GM19099 (cell line): ENCODE measurements around the gene PCDHB6.
"Not testable (repeated sequence)": the region's sequence is repeated elsewhere in the genome, so short reads cannot be mapped to it uniquely, and the experiment has no call there.

Source experiments
- POLR2A ChIP-seq: IDR thresholded peaks from 3 replicates; pipeline ENCODE4 v1.6.1; 2011; ENCODE audit warnings: low read depth; ENCODE audit not compliant: insufficient read length; ENCODE audit errors: extremely low read depth

The PCDHB6 gene

DNA sequence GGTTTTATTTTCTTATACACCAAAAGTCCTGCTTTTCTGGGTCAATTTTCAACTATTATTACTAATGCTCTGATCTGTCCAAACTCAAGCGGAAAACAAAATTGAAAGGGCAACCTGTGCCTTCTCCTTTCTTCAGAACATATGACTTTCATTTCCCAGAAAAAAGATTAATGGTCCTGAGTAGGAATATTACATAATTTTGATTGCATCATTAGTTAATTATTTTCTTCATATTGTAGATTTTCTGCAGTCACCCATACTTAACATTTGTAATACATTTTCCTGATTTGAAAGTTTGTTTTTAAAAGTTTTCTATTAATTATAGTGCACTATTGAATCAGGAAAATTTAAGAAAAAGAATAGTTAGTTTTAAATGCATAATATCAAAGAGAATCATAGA is 26.1 kb downstream of the PCDHB6 start:
- no peak for TF ChIP-seq POLR2A

DNA sequence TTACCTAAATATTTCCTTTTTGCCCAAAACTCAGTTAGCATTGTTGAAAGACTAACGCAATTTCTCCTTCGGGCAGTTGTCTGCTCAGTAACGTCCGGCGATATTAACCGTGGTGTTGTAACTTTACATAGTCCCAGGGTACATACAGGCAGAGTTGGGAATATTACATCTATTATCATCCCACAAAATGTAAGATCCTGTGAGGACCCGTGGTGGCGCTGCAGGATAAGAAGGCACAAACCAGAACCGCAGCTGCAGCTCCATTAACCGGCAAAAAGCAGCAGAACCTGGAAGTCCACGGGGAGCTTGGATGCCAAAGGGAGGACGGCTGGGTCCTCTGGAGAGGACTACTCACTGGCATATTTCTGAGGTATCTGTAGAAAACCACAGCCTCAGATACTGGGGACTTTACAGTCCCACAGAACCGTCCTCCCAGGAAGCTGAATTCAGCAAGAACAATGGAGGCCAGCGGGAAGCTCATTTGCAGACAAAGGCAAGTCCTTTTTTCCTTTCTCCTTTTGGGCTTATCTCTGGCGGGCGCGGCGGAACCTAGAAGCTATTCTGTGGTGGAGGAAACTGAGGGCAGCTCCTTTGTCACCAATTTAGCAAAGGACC is 27.8 kb downstream of the PCDHB6 start, which contains the start of gene PCDHB8:
TSS of gene PCDHB8 (plus strand) at position 214 of the 615 bp plus-strand sequence. CDS start at position 459, 245 bp downstream.
- TF ChIP-seq POLR2A, result not testable (repeated sequence)

DNA sequence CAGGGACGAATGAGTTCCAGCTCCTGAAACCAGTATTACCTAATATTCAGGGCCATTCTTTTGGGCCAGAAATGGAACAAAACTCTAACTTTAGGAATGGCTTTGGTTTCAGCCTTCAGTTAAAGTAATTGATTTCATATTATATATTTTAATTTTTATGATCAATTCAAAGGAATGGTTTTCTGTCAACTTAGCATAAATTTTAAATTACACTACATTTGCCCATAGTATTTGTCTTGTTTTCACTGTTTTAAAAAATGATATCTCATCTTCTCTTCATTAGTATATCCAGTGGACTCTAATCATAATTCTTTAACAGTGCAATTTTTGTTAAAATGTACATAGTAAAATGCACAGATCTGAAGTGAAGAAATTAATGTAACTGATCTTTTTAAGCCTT is 30.5 kb downstream of the PCDHB6 start:
- TF ChIP-seq POLR2A, result no peak

DNA sequence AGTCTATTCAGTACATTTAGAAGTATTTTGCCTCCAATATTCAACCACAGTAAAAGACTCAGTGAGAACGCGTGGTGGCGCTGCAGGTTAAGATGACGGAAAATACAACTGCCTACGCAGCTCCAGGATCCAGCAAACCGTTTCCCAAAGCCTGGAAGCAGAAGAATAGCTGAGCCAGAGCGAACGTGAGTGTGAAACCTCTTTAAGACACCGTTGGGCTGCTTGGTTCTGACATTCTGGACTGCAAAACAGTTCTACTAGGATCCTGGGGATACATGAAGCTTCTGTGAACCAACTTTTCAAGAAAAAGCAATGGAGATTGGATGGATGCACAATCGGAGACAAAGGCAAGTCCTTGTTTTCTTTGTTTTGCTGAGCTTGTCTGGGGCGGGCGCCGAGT is 32.4 kb downstream of the PCDHB6 start, which contains the start of gene PCDHB16:
TSS of gene PCDHB16 (plus strand) at position 140 of the 400 bp plus-strand sequence. CDS start at position 313, 173 bp downstream.
- no peak for TF ChIP-seq POLR2A

DNA sequence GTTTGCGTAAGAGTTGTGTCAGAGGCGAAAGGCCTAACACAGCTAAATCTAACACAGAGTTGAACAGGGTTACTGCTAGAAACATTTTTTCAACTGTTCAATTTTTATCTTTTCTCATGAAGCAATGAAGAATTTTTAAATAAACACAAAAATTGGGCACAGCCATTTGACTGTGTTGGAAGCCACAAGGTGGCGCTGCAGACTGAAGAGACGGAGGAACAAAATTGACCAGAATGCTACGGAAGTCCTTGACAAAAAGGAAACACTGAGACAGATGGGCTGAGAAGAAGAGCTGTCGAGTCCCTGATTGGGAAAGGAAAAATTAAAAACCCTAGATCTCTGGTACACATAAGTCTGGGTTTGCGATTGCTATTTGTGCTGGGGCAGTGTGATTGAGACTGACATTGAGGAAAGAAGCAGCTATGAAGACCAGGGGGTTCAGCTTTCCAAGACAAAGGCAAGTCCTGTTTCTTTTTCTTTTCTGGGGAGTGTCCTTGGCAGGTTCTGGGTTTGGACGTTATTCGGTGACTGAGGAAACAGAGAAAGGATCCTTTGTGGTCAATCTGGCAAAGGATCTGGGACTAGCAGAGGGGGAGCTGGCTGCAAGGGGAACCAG is 37.1 kb downstream of the PCDHB6 start, which contains the start of gene PCDHB9:
TSS of gene PCDHB9 (plus strand) at position 265 of the 616 bp plus-strand sequence. CDS start at position 423, 158 bp downstream.
- no peak for TF ChIP-seq POLR2A

DNA sequence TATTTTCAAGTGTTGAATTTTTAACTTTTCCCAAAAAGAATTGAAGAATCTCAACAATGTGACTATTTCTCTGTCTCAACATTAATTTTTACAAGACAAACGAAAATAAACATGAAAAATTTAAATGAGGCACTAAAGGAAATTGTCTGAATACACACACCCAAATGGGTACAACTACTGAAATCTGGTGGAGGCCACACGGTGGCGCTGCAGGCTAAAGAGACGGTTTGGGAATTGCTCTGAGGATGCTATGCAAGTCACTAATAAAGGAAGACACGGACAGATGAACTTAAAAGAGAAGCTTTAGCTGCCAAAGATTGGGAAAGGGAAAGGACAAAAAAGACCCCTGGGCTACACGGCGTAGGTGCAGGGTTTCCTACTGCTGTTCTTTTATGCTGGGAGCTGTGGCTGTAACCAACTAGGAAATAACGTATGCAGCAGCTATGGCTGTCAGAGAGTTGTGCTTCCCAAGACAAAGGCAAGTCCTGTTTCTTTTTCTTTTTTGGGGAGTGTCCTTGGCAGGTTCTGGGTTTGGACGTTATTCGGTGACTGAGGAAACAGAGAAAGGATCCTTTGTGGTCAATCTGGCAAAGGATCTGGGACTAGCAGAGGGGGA is 42.4 kb downstream of the PCDHB6 start, which contains the start of gene PCDHB10:
TSS of gene PCDHB10 (plus strand) at position 244 of the 616 bp plus-strand sequence. CDS start at position 444, 200 bp downstream.
- TF ChIP-seq POLR2A, result no peak

DNA sequence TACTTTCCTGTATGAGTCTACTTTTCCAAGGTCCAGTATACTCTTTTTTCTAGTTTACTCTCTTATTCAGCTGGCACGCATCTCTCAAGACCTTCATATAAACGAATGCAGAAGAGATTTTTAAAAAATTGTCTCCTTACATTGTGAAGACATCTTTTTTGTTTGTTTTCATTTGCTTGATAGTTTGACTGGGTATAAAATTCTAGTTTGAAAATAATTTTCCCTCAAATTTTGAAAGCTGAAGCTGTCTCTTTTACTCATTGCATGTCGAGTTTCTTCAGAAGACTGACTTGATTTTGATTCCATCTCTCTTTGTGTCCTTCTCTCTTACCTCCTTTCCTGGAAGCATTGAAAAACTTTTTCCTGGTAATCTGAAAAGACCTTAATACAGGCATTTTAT is 46.5 kb downstream of the PCDHB6 start:
- no peak for TF ChIP-seq POLR2A

DNA sequence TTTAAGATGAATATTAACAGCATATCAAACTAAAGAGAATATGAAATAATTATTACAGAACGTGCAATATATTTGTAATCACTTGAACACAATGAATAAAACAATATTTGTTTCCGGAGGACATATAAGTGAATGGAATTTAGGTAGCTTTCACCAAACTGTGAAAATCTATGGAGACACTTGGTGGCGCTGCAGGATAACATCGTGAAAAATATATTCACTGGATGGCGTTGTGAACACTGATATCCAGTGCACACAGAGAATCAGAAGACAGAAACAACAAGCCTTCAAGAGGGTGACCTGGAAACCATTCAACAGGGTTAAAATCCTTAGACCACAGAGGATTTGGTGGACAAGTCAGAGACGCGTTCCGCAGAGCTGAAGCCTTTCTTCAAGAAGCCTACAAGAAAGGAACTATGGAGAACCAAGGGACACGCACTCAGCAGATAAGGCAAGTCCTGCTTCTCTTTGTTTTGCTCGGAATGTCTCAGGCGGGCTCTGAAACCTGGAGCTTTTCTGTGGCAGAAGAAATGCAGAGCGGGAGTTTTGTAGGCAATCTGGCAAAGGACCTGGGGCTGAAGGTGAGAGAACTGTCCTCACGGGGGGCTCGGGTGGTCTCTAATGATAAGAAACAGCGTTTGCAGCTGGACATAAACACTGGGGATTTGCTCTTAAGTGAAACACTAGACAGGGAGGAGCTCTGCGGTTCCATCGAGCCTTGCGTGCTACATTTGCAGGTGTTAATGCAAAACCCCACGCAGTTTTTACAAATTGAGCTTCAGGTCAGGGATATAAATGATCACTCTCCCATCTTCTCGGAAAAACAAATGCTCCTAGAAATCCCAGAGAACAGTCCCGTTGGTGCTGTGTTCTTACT is 49.7 kb downstream of the PCDHB6 start, which contains the start of gene PCDHB11:
TSS of gene PCDHB11 (plus strand) at position 269 of the 877 bp plus-strand sequence. CDS start at position 417, 148 bp downstream.
- TF ChIP-seq POLR2A, result no peak
